GM12878 (cell line): ENCODE measurements around the gene CARD11. TPM values are rescaled to one million over a fixed set of nuclear protein-coding genes. Genes with fewer than 3 reads are reported as not detected.

Source experiments
- ATAC-seq: fragments of 200-7000 bp; cut with Tn5 transposase; 3 replicates; pipeline ENCODE4 v1.9.1; 2020; ENCODE audit warnings: mild to moderate bottlenecking, moderate library complexity
- BruUV-seq: library from RNA; stranded (reverse); fragments of 400-500 nt; replicated peaks from 2 replicates; lab custom pipeline; 2021; lab: Mats Ljungman, UMichigan
- CTCF ChIA-PET: fragments of 300-600 bp; sonication (Branson Sonifier 250); formaldehyde crosslinking; extraction: SDS; loops from one replicate; lab custom pipeline; 2021; ENCODE audit warnings: inconsistent platforms; lab: Yijun Ruan, JAX
- POLR2A ChIA-PET: fragments of 350-600 bp; formaldehyde crosslinking; extraction: SDS; loops from one replicate; lab custom pipeline; 2021; ENCODE audit warnings: inconsistent platforms; lab: Charles Lee
- RAD21 ChIA-PET: fragments of 300-600 bp; sonication (Branson Sonifier 250); formaldehyde crosslinking; loops from one replicate; lab custom pipeline; 2023; ENCODE audit warnings: antibody characterized with exemption; ENCODE audit not compliant: unreplicated experiment; lab: Charles Lee
- SMC1A ChIA-PET: fragments of 300-600 bp; sonication (Branson Sonifier 250); formaldehyde crosslinking; loops from one replicate; lab custom pipeline; 2023; ENCODE audit not compliant: unreplicated experiment, uncharacterized antibody; lab: Charles Lee
- DNase-seq: peaks from one replicate; pipeline ENCODE4 v3.0.0-alpha.2; 2011; ENCODE audit warnings: low read depth, low spot score
- FAIRE-seq: peaks from 3 replicates; lab custom pipeline; 2011; peaks lifted over from hg19 to GRCh38; lab: Jason Lieb, UNC
- H2AFZ ChIP-seq: 2 replicates; pipeline ENCODE4 v1.6.0; 2011; ENCODE audit warnings: low read depth, low read length, control low read depth; ENCODE audit not compliant: control insufficient read depth
- H3K27ac ChIP-seq: 2 replicates; pipeline ENCODE4 v1.5.1; 2011; ENCODE audit warnings: control low read depth; ENCODE audit not compliant: control insufficient read depth, insufficient read depth
- H3K27me3 ChIP-seq, 2 experiments: replicated peaks in 1 of 2; 2 replicates each; pipeline versions ENCODE4 v1.6.0 to v1.6.1; 2011; ENCODE audit warnings: low read length in 1 of 2; ENCODE audit not compliant: control insufficient read depth in 2 of 2, insufficient read depth in 2 of 2
- H3K36me3 ChIP-seq, 2 experiments: 2 replicates each; pipeline ENCODE4 v1.5.1; 2011; ENCODE audit warnings: low read length in 1 of 2; ENCODE audit not compliant: control insufficient read depth in 2 of 2, insufficient read depth in 2 of 2
- H3K4me1 ChIP-seq: 2 replicates; pipeline ENCODE4 v1.6.1; 2011; ENCODE audit warnings: mild to moderate bottlenecking, low read length, moderate library complexity, mixed read lengths; ENCODE audit not compliant: control insufficient read depth, insufficient read depth
- H3K4me2 ChIP-seq: 2 replicates; pipeline ENCODE4 v1.6.0; 2011; ENCODE audit warnings: control low read depth; ENCODE audit not compliant: control insufficient read depth, insufficient read depth
- H3K4me3 ChIP-seq: fragments of 200-600 bp; sonication (generic); 2 replicates; pipeline ENCODE4 v1.5.1; 2016
- H3K79me2 ChIP-seq: 2 replicates; pipeline ENCODE4 v1.6.0; 2011; ENCODE audit warnings: low read length; ENCODE audit not compliant: control insufficient read depth, insufficient read depth
- H3K9ac ChIP-seq: 2 replicates; pipeline ENCODE4 v1.8.0; 2011; ENCODE audit warnings: low read length, control low read depth, mixed read lengths; ENCODE audit not compliant: control insufficient read depth, insufficient read depth
- H3K9me3 ChIP-seq: replicated peaks from 3 replicates; pipeline ENCODE4 v1.5.1; 2011; ENCODE audit warnings: mild to moderate bottlenecking, low read length; ENCODE audit not compliant: control insufficient read depth, insufficient read depth
- H4K20me1 ChIP-seq: 2 replicates; pipeline ENCODE4 v1.6.0; 2011; ENCODE audit not compliant: control insufficient read depth, insufficient read depth
- BMI1 ChIP-seq: fragments of 450-650 bp; IDR thresholded peaks from 2 replicates; pipeline ENCODE4 v1.6.1; 2016; ENCODE audit warnings: mild to moderate bottlenecking, moderate library complexity, borderline replicate concordance
- FOS ChIP-seq: IDR thresholded peaks from 3 replicates; pipeline ENCODE4 v1.6.1; 2011; ENCODE audit warnings: borderline replicate concordance; ENCODE audit not compliant: insufficient read length; ENCODE audit errors: extremely low read depth
- FOXK2 ChIP-seq: fragments of 450-650 bp; IDR thresholded peaks from 2 replicates; pipeline ENCODE4 v1.6.1; 2017; ENCODE audit warnings: mild to moderate bottlenecking, moderate library complexity
- HDAC2 ChIP-seq: fragments of 200-600 bp; sonication (generic); IDR thresholded peaks from 2 replicates; pipeline ENCODE4 v1.6.1; 2017
- HSF1 ChIP-seq: fragments of 150-350 bp; IDR thresholded peaks from 2 replicates; pipeline ENCODE4 v1.6.1; 2014; ENCODE audit warnings: mild to moderate bottlenecking, low read depth, low read length
- KDM1A ChIP-seq: fragments of 200-600 bp; sonication (generic); IDR thresholded peaks from 2 replicates; pipeline ENCODE4 v1.6.1; 2016; ENCODE audit warnings: borderline replicate concordance
- MLLT1 ChIP-seq: fragments of 450-650 bp; IDR thresholded peaks from 2 replicates; pipeline ENCODE4 v1.6.1; 2016; ENCODE audit warnings: mild to moderate bottlenecking
- MYB ChIP-seq: fragments of 150-350 bp; IDR thresholded peaks from 2 replicates; pipeline ENCODE4 v1.6.1; 2014; ENCODE audit warnings: mild to moderate bottlenecking, low read depth, low read length, borderline replicate concordance
- NFXL1 ChIP-seq: fragments of 450-650 bp; IDR thresholded peaks from 2 replicates; pipeline ENCODE4 v1.6.1; 2017; ENCODE audit warnings: antibody characterized with exemption, mild to moderate bottlenecking, borderline replicate concordance
- NR2F1 ChIP-seq: fragments of 450-650 bp; conservative IDR thresholded peaks from 2 replicates; pipeline ENCODE4 v1.6.1; 2017; ENCODE audit warnings: mild to moderate bottlenecking
- SMAD1 ChIP-seq: fragments of 450-650 bp; IDR thresholded peaks from 2 replicates; pipeline ENCODE4 v1.6.1; 2018; ENCODE audit warnings: mild to moderate bottlenecking, low read depth; ENCODE audit not compliant: partially characterized antibody
- SUPT20H ChIP-seq: IDR thresholded peaks from 2 replicates; pipeline ENCODE4 v1.6.1; 2011; ENCODE audit warnings: low read depth, mild to moderate bottlenecking, low read length, moderate library complexity, borderline replicate concordance; ENCODE audit not compliant: control insufficient read depth
- SUZ12 ChIP-seq: fragments of 200-600 bp; sonication (generic); IDR thresholded peaks from one replicate; pipeline ENCODE4 v1.6.1; 2018; ENCODE audit warnings: antibody characterized with exemption, mild to moderate bottlenecking; ENCODE audit not compliant: unreplicated experiment
- ZNF622 ChIP-seq: fragments of 450-650 bp; IDR thresholded peaks from 2 replicates; pipeline ENCODE4 v1.6.1; 2017; ENCODE audit warnings: mild to moderate bottlenecking, inconsistent platforms
- WGBS: methylation state at CpG from one replicate; pipeline ENCODE4 v1.1.6; 2016; ENCODE audit warnings: low lambda C conversion rate; ENCODE audit not compliant: insufficient replicate concordance, insufficient coverage; ENCODE audit errors: missing lambda C conversion rate; 5-methylcytosine and 5-hydroxymethylcytosine counted together
- in situ Hi-C: fragments of 300-500 bp; cut with MboI; formaldehyde crosslinking; loops from 9 replicates; pipeline ENCODE4 v1.14.3; 2018; ENCODE audit warnings: mixed read lengths
- intact Hi-C: fragments of 100-400 bp; cut with micrococcal nuclease; formaldehyde crosslinking; loops from one replicate; pipeline ENCODE4 v1.14.2; 2022; ENCODE audit not compliant: unreplicated experiment
- polyA plus RNA-seq, 11 experiments: library from polyadenylated mRNA; depleted of rRNA in 4 of 11; unstranded in 6 of 11; stranded (reverse) in 5 of 11; fragments of >200 nt; fragmentation: Nextera tagmentation in 4 of 11; fragmentation: Illumina TruSeq in 1 of 11; extraction: Ambion mirVana in 4 of 11; extraction: Trizol in 1 of 11; gene quantifications; 1 replicate in 1 of 11; 2 replicates in 10 of 11; pipeline versions ENCODE4 v1.2.1 to v1.2.3, GENCODE V29; 2011 to 2016; ENCODE audit warnings: inconsistent platforms in 2 of 11, missing spikeins in 2 of 11, low read depth in 1 of 11
- total RNA-seq, 4 experiments: library from RNA; depleted of rRNA in 3 of 4; stranded (reverse); fragments of >200 nt in 3 of 4; fragmentation: Illumina TruSeq in 1 of 4; extraction: Trizol in 1 of 4; gene quantifications; 2 replicates each; pipeline versions ENCODE4 v1.2.1 to v1.2.3, GENCODE V29; 2013 to 2021
- TF ChIP-seq, protein P1 (sequence below): fragments of 450-650 bp; IDR thresholded peaks from 2 replicates; pipeline ENCODE4 v1.6.1; 2016; ENCODE audit warnings: mild to moderate bottlenecking

Gene CARD11
- total and polyA plus RNA-seq, 10 of the 15 experiments (the other 5 are each of a cell fraction or from before 2014, with no cell fraction given): 0.27 to 72.0 (median 28.4) TPM

DNA sequence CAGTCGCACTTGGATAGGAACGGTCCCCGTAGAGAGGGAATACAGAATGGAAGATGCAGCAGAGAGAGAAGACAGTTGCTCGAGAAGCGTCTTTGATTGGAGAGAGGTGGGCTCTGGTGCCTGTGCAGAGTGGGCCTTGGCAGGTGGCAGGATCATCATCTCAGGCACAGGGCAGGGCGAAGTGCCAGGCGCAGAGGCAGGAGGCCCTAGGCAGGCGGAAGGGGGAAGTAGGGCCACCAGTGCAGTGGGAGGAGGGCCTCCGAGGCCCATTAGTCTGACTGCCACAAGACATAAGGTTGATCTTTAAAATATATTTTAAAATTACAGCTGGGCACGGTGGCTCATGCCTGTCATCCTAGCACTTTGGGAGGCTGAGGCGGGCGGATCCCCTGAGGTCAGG, 10.1 kb downstream of the CARD11 start:
- Histone ChIP-seq H2AFZ (no peak overlapping the region), H4K20me1 (no peaks in the 10 kb centered on the region; the same call in 1 of the 2 replicates), H3K9me3 (no peaks in the 10 kb centered on the region), H3K79me2 (peaks cover 19% of the 10 kb centered on the region), H3K4me1 (peaks cover 11% of the 10 kb centered on the region), H3K27me3 (no peaks in the 10 kb centered on the region), H3K4me3 (no peak overlapping the region), H3K9ac (no peak overlapping the region), H3K4me2 (no peak overlapping the region), H3K36me3 (peaks cover 0 to 4% of the 10 kb centered on the region in 2 experiments; a peak in 2 of 4 replicates), H3K27ac (no peak overlapping the region)
- FAIRE-seq: no peak
- in situ Hi-C loops: no loop called here
- ChIA-PET RAD21 (no interaction called here), CTCF (no interaction called here), SMC1A (no interaction called here), POLR2A (no interaction called here)
- TF ChIP-seq BMI1 (no peak), ZNF622 (no peak)
- DNase-seq: no peak
- ATAC-seq: no peak
- WGBS: 85% methylated on average over 12 of the region's 12 CpGs
- BruUV-seq: no TSS peak
- intact Hi-C loops: no loop called here

GRCh38 chr7:3033136-3033535, 10.5 kb downstream of the CARD11 start:
- peaks cover 7% of the 10 kb centered on the region for H3K4me1 ChIP-seq
- no peaks in the 10 kb centered on the region; the same call in 1 of the 2 replicates for H4K20me1 ChIP-seq
- in situ Hi-C loops: no loop called here
- H3K36me3 ChIP-seq: peaks cover 0 to 4% of the 10 kb centered on the region in 2 experiments; a peak in 2 of 4 replicates
- no peaks in the 10 kb centered on the region for H3K9me3 ChIP-seq
- intact Hi-C loops: no loop called here
- no peak overlapping the region for H3K4me2 ChIP-seq
- SMC1A ChIA-PET: no interaction called here
- H3K4me3 ChIP-seq: no peak overlapping the region
- ATAC-seq (no peak), FAIRE-seq (no peak), DNase-seq (no peak)
- peaks cover 15% of the 10 kb centered on the region for H3K79me2 ChIP-seq
- no peak overlapping the region for H3K9ac ChIP-seq
- H3K27me3 ChIP-seq: no peaks in the 10 kb centered on the region
- RAD21 ChIA-PET: no interaction called here
- POLR2A ChIA-PET: no interaction called here
- BruUV-seq: no TSS peak
- CTCF ChIA-PET: no interaction called here
- no peak overlapping the region for H3K27ac ChIP-seq
- 88% methylated on average over 7 of the region's 7 CpGs for WGBS
- no peak overlapping the region for H2AFZ ChIP-seq
- TF ChIP-seq SUZ12 (no peak), NFXL1 (no peak), MLLT1 (no peak), HDAC2 (no peak), HSF1 (no peak), FOS (no peak), MYB (no peak), SUPT20H (no peak), BMI1 (no peak), NR2F1 (no peak), SMAD1 (no peak), KDM1A (no peak), FOXK2 (no peak)
- TF ChIP-seq, protein P1, sequence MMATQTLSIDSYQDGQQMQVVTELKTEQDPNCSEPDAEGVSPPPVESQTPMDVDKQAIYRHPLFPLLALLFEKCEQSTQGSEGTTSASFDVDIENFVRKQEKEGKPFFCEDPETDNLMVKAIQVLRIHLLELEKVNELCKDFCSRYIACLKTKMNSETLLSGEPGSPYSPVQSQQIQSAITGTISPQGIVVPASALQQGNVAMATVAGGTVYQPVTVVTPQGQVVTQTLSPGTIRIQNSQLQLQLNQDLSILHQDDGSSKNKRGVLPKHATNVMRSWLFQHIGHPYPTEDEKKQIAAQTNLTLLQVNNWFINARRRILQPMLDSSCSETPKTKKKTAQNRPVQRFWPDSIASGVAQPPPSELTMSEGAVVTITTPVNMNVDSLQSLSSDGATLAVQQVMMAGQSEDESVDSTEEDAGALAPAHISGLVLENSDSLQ: no peak
